ENCODE measurements around the gene LOX. TPM values are rescaled to one million over a fixed set of nuclear protein-coding genes. Genes with fewer than 3 reads are reported as not detected.

The LOX gene
- total and polyA plus RNA-seq, 2 experiments from 2014 or later, result 1.5 to 1.8 TPM

- TF ChIP-seq ZNF462 (CRISPR knock-in tag; IDR thresholded peaks at IDR 0.05), result no peak
Observed at GRCh38 chr5:122111460-122111859, 33.4 kb upstream of the LOX start (continued).

GRCh38 chr5:122110987-122111386, 32.9 kb upstream of the LOX start:
- ATAC-seq (no peak), DNase-seq (ENCODE audit: low spot score) (no peak)
- no peak overlapping the region for H3K4me3 Mint-ChIP-seq
- no peak overlapping the region for H3K27ac ChIP-seq (ENCODE audit: low read depth)
- no peaks in the 10 kb centered on the region for H3K27me3 ChIP-seq (ENCODE audit: insufficient read depth)
- H3K4me2 ChIP-seq, result no peak overlapping the region
- no peaks in the 10 kb centered on the region for H3F3A ChIP-seq (replicated peaks; ENCODE audit: low read depth)
- H3K27ac Mint-ChIP-seq, result no peak overlapping the region
- no peaks in the 10 kb centered on the region for H3K27me3 Mint-ChIP-seq (ENCODE audit: insufficient read depth, low read depth, poor library complexity)
- H3K9me2 ChIP-seq (ENCODE audit: insufficient read depth), result no peaks in the 10 kb centered on the region
- no peaks in the 10 kb centered on the region for H3K36me3 ChIP-seq (ENCODE audit: insufficient read depth)
- no peak overlapping the region for H3K4me3 ChIP-seq
- no peaks in the 10 kb centered on the region for H3K36me3 Mint-ChIP-seq (ENCODE audit: low read depth)
- no peak overlapping the region for H2AFZ ChIP-seq
- H4K20me1 ChIP-seq (replicated peaks; ENCODE audit: insufficient read depth), result no peaks in the 10 kb centered on the region
- H3K4me1 Mint-ChIP-seq, result peaks cover 8% of the 10 kb centered on the region; the same call in 2 of the 3 replicates
- H3K79me2 ChIP-seq (replicated peaks; ENCODE audit: insufficient read depth), result no peaks in the 10 kb centered on the region
- H3K9me3 Mint-ChIP-seq, result no peaks in the 10 kb centered on the region
- H3K4me1 ChIP-seq (ENCODE audit: insufficient read depth), result no peaks in the 10 kb centered on the region
- no peak for TF ChIP-seq ZNF114 (CRISPR knock-in tag; IDR thresholded peaks at IDR 0.05)
- no peak for TF ChIP-seq POLR2AphosphoS5 (IDR thresholded peaks at IDR 0.05; ENCODE audit: low read depth)
- TF ChIP-seq EZH2phosphoT487 (IDR thresholded peaks at IDR 0.05; ENCODE audit: unreplicated experiment), result no peak
- TF ChIP-seq NANOG (IDR thresholded peaks at IDR 0.05; ENCODE audit: borderline replicate concordance), result no peak
- no peak for TF ChIP-seq CTCF (conservative IDR thresholded peaks at IDR 0.05; ENCODE audit: low read depth in 2 of 2)
- no peak for TF ChIP-seq ETS1 (IDR thresholded peaks at IDR 0.05)
- TF ChIP-seq JUNB (IDR thresholded peaks at IDR 0.05; ENCODE audit: unreplicated experiment), result no peak
- TF ChIP-seq STAT1 (IDR thresholded peaks at IDR 0.05; ENCODE audit: unreplicated experiment), result no peak

Data from GM23338 (cell line).